Measurements from ENCODE around the gene ASTN2.

The ASTN2 gene

DNA sequence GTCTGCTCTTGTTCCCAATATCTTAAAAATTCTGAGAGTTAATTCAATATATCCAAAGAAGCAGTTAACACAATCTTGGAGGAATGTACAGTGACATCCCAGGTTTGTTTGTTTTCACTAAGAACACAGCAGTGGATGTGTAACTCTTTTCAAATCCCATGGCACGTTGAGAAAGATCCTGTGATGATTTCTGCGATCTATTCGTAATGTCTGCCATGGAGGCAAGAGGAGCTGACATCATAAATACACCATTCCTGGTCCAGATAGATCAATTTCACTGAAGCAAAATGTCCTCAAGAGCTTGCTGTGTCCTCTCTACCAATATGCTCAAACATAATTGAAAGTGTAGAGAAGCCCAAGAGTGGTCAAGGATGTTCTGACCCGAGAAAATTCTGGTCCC is 980.5 kb downstream of the ASTN2 start:
- DNase-seq: no peak

DNA sequence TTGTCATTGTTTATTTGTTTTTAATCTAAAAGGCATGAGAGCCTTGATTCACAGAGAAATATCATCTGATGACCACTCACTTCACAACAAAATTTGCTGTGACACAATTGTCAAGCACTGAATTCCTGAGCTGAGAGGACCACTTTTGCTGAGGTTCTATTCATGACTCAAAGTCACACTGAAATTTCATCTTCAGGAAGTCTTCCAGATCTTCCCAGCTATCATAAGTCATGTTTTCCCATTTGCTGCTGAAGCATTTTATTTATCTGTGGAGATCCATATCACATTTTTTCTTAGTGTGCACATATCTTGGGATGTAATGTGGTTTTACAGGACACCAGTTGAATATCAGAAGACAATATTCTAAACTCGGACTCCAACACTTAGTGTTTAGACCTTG is 982.8 kb downstream of the ASTN2 start:
- DNase-seq: no peak

DNA sequence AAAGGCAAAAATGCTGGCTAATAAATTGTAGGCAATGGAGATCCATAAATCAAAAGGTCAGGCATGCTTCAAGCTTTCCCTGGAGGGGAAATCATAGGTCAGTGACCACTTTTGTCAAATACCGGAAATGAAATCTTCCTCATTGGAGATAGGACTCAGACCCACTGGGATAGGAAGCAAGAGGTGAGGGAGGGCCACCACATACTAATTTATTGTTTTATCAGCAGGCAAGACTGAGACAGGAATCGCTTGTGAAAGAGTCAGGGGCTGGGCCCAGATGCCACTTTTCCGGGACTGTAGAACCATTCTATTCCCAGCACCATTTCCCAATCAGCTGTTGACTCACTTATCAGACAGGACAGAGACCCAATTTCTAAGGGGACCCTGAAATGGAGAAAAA is 984.0 kb downstream of the ASTN2 start:
- no peak for DNase-seq

DNA sequence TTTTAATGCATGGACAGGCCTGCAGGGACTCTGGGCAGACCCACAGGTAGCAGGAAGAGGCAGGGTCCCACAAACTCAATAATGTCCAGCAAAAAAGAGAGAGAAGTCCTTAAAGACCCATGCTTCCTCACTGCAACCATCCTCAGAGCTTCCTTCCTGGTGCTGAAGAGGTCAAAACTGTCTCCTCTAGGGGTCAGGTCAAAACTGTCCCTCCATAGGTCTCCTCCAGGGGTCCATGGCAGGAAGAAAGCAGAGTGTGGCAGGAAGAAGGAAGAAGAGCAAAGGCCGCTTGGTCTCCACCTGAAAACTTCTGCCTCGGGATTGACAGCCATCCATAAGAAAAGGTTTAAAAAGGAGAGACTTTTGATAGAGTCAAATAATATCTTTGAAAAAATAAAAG is 989.6 kb downstream of the ASTN2 start:
- no peak for DNase-seq

DNA sequence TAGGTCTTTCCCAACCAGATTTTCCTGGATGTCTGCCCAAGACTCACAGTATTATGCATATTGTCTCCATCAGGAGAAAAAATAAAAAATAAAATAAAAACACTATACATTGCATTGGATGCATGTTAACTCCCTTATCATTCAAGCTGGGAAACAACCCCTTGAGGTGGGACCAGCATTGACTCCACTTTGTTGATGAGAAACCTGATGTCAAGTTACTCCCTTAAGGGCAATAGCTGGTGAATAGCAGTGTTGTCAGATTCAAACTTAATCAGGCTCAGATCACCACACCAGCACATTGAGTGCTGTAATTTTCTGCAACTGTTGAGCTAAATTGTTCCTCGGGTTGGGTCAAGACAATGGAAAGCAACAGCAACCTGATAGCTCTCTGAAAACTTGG is 991.7 kb downstream of the ASTN2 start:
- no peak for DNase-seq

DNA sequence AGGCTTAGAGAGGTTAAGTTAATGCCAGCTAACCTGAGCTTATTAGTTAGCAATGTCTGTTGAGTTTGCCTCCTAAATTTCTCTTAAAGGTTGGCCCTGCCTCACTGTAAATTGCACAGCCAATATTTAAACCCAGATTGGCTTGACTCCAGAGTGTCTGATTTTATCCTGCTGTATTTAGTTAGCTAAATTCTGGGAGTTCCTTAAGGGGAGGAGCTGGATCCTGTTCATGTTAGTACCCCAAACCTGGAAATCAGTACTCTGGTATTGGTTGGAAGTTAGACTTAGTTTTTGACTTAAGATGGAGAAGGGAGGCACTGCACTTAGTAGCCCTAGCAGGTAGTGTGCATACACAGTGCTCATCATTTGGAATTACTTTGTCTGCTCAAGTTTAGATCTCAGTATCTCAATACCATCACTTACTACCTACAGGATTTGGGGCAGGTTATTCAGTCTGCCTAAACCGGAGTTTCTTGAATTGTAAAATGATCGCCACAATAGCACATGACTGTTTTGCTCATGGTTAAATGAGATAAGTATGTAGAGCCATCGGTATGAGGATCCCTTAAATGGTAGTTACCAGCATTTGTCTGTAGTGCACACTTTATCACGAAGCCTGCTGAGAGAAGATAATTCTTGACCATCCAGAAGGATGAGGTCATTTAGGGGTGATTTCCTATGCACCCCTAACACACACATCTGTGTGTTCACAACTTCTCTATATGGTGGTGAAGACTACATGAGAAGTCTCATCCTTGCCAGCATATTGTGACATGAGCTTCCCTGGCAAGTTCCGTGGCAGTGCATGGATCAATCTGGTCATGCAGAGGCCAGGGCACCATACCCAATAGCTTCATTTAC is 992.5 kb downstream of the ASTN2 start:
- no peak for DNase-seq

DNA sequence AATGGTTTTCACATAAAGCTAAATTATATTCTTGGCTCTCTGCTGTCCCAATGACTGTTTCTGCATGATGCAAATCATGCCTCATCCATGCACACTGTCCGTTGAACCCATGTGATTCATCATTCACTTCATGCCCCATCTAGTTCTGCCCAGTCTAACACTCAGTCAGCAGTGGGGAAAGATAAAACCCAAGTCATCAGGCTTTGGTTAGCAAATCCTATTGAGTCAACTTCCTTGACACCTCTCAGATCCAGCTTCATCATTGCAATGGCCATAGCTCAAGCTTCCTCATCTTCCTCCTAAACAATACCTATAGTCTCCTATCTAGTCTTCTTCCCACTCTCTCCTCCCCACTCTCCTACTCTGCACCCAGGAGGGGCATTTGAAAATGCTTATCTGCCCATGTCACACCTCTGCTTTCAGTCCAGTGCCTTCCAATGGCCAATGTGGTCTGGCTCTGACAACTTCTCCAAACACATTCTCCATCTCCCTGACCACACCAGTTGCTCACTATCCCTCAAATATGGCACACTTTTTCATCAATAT is 993.8 kb downstream of the ASTN2 start:
- DNase-seq: no peak

DNA sequence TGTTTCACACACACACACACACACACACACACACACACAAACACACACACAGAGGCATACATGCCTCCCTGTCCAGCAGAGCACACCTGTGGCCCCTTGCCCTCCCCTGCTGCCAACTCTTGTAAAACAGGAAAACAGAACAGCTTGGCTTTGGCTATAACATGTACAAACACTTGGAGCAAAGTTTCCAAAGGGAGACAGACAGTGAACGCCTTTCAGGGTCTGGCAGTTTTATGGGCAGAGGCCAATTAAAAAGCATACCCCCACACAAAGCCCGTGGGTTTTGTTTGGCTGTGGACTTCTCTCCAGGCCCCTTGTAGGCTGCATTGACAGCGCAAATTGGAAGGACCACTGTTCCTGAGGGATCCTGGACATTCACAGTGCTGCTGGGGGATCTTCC is 995.7 kb downstream of the ASTN2 start:
- DNase-seq: no peak

DNA sequence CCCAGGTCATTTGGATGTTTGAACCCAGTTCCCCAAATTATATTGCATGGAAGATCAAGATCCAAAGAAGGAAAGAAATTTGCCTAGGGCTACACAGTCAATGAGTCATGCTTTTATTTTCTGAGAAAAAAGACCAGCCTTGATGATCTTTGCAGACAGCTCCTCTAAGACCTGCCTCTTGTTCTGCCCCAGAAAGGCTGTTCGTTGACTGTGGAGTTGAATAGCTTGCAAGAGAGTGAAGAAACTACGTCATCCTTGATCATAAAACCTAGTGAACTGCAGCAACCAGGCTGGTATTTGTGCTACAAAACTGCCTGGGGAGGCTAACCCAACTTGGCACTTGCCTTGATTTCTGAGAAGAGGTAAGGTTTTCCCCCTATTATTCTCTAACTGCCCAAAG is 997.4 kb downstream of the ASTN2 start:
- no peak for DNase-seq

DNA sequence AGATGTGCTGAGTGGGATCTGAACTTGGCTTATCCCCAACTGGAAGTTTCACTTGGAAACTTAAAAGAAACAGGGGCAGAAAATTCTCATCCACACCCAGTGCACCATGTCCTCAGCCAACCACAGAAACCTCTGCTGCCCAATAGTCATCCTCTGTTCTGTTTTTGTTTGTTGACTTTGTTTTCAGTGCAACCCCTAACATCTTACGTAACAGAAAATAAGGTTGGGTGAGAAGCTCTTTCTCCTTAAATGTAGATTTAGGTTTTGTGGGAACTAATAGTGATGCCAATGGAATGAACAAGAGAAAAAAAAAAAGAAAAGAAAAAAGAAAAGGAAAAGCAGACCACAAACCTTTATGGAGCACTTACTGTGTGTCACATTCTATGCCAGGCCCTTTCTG is 998.4 kb downstream of the ASTN2 start:
- no peak for DNase-seq

DNA sequence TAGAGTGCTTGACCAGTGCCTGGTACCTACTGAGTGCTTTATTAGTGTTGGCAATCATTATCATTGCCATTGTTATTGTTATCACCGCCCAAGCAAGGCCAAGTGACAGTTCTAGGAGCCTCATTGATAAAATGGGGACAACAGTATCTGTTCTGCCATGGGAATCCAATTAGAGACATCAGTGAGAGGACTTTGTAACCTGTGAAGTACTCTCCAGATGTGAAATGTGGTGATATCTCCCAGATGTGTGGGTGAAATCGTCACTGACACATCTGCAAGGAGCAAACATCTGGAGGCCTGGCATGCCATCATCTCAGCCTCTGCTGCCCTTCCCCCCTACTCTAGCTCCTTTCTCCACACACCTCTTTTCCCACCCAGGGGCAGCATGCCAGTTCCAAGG is 1000.5 kb downstream of the ASTN2 start:
- no peak for DNase-seq

DNA sequence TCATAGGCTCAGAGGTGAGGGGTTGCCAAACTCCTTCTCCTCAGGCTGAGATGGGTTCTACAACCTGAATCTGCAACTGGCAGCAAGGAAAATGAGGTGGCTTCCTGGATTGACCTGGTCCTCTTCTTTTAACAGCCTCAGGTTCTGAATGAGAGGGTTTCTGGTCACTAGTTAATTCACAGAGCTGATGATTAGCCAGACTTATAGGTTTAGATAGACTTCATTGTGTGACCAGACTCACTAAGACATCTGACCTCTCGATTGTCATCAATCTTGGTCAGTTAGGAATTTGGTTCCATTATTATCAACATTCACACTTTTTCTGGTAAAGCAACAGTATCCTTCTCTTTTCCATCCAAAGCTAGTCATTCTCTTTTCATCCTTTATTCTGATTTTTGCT is 1003.4 kb downstream of the ASTN2 start:
- no peak for DNase-seq

DNA sequence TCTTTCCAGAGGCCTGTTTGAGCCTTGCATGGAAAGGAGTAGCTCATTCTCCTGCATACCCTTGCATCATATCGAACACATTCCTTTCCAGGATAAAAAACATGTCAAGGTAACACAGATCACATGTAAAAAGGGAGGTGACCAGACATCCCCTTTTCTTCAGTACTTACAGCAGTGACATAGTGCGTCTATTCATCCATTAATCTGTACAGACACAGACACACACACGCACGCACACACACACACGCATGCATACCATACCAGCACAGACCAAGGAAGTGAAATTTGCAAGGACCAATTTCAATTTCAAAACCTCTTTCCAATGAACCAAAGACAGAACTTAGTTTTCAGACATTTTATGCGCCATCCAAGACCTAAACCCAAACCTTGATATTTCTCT is 1005.2 kb downstream of the ASTN2 start:
- DNase-seq: no peak

DNA sequence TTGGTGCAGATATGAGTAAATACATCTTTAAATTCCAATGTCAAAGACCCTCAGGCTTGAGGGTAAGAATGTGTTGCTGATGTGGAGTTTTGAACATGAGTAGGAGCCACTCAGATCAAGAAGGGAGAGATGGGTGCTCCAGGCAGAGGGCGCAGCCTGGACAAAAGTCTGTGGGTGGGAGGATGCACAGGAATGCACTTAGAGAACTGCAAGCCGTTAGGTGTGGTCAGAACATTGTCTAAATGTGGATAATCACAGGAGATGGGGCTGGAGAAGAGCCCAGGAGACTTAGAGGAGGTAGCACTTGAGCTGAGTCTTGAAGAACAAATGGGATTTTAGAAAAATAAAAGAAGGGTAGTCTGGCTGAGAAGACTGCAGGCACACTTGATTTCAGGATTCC is 1005.7 kb downstream of the ASTN2 start:
- no peak for DNase-seq

DNA sequence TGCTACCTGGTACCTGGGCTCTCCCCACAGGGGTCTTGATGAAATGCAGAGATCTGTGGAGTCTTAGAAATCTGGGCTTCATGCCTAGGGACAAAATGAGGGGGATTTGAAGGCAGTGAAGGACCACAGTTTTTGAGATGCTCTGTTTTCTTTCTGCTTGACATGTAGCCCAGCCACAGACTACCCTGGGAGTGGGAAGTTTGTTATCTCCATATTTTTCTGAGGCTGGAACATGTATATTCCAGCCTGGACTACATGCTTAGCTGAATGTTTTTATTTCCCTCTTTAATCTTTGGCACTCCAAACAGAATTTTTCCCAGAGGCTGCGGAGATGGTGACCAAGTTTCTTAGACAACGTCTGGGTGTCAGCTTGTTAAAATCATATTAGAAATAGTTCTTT is 1008.4 kb downstream of the ASTN2 start:
- no peak for DNase-seq

DNA sequence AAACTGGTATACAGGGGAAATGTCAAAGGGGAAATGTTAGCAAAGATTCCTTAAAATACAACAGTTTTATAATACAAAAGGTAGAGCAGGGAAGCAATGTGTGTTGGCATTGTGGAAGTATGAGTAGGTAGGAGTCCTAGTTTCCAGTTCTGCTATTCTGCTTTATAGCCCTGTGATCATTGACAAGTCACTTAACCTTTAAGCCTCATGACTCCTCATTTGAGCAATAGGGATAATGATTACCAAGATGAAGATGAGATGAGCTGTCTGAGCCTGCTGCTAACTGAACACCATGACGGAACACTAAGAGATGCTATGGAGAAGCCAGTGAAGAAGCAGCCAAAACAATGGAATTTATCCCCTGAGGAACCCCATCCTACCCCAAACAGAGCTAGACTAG is 1009.5 kb downstream of the ASTN2 start:
- DNase-seq: no peak

DNA sequence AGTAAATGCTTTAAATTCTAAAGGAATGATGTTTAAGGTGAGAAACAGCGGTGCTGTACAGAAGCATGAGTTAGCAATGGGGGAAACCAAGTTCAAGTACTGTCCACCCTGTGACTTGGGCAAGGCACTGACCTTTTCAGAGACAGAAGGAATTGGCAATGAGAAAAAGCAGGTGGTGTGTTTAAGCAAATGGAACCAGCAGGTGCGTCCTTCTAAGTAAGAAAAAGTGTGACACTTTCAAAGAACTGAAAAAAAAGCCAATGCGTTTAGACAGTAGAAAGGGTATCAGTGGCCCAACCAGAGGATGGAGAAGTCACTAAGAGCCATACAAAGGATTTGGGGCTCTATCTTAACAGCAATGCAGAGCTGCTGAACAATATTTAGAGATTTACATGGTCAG is 1010.6 kb downstream of the ASTN2 start:
- no peak for DNase-seq

DNA sequence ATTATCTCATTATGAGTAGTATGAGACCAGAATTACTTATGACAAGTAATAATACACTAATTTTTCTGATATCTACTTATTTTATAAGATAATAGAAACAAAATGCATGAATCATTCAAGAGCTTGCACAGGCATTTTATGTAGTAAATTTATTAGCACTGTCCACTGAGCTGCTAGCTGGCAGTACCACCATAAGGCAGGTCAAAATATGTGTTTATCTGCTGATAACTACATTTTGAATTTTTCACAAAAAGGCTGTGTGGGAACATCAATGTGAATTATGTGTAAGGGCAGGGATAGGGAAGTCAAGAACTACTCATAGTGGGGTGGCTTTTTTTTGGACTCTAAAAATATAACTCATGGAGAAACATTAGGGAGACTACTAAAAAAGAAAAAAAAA is 1011.7 kb downstream of the ASTN2 start:
- DNase-seq: no peak

DNA sequence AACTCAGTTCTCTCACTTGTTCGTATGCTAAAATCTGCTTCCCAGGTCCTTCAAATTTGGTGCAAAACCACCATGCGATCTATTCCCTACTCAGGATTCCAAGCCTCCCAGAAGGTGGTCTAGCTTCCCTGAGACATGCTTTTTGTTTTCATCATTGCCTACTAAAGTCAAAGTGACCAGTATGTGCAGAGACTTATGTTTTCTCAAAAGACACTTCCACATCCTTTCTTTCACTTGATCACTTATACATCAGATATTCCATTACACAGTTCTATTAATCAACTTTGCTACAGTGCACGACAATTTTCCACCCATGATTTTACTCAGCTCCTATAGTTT is 1019.2 kb downstream of the ASTN2 start:
- DNase-seq: no peak

DNA sequence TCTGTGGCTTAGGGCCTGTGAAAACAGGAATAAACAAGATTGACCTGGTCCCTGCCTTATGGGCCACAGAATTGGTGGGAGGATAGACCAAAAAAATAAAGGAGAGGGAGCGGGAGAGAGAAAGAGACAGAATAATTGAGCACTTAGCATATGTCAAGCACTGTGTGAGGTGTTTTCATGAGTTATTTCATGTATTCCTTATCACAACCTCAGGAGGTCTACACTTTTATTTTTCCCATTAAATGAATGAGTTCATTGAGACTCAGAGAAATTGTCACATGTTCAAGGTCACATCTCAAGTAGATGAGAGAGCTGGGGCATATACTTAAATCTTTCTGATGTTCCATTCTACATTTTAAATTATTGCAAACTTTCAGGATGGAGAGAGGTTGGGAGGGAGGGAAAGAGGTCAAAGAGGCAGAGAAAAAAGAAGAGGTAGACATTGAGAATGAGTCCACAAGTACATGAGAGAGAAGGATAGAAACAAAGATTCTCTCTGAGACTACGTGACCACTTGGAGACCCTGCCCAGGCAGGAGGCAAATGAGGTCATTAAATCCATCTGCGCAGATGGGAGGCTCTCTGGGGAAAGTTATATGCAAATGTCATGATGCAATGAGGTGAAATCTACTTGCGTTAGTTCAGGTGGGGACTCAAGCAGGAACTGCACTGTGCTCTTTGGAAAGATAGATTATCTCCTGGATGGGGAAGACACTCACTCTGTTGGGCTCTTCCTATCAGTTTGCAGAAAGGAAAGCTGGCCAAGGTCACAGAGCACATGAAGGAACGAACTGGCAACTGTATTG is 1019.8 kb downstream of the ASTN2 start:
- DNase-seq: peak; percentile 23

DNA sequence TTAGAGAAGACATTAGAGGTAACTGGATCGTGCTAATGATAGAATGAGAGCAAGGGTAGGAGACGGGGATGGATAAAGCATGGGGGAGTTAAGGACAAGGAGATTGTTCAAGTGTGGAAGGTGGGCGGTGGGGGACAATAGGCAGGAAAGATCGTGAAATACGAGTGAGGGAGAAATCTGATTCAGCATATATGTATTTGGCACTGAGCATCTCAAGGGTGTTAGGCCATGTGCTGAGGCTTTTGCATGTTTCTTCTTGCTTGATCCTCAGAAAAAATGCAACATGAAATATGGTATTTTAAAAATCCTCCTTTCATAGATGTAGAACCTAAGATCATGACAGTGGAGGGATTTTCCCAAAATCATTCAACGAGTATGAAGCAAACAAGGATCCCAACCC is 1020.8 kb downstream of the ASTN2 start:
- DNase-seq: no peak

DNA sequence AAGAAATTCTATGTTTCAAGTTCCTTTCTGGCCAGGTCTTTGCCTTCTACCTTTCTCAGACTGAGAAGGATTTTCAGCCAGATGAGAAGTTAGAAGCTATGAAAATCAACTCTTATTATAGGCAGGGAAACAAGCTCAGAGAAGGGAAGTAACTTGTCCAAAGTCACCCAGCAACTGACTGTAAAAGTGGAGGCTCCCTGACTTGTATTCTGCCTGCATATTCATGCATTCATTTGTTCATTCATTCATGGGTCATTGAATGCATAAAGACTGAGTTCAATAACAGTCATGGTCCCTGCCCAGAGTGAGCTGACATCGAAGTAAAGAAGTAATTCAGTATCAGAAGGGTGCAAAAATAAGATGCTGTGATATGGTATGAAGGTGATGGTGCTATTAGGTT is 1021.7 kb downstream of the ASTN2 start:
- no peak for DNase-seq

DNA sequence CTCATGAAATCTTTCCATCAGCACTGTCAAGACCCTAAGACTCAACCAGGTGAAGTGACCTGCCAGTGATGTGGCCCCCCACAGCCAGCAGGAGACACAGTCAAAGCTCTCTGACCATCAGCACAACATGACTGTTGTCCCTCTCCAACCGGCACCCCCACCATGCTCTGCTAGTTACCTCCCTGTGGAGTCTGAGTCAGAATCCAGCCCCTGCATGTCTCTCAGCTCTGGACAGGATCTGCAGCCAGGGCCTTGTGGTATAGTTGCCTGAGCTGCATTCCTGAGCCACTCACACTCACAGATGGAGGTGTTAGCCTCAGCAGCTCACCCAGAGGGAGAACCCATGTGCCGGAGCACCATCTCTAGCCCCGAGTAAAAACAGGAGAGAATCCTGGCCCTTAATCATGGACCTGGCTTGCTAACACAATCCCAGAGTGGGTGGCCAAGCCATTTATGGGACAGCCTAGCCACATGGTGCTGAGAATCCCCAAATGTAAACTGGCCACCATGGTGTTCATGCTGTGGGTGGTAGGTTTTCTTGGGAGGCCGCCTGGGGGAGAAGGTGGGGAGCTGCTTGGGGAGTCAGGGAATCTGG is 1023.5 kb downstream of the ASTN2 start:
- DNase-seq: no peak
